Upper lobe of right lung (tissue), 1 donor: ENCODE data around the gene SLC19A1. TPM values are rescaled to one million over a fixed set of nuclear protein-coding genes. Genes with fewer than 3 reads are reported as not detected.

Experiments
- ATAC-seq: fragments of 200-7000 bp; cut with Tn5 transposase; one replicate; pipeline ENCODE4 v1.9.1; 2020; ENCODE audit warnings: mild to moderate bottlenecking, moderate library complexity
- DNase-seq: peaks from one replicate; pipeline ENCODE4 v3.0.0-alpha.2; 2020
- H3K27ac ChIP-seq: fragments of 200-600 bp; one replicate; pipeline ENCODE4 v1.8.0; 2022
- H3K27me3 ChIP-seq: fragments of 200-600 bp; one replicate; pipeline ENCODE4 v1.8.0; 2022; ENCODE audit warnings: mild to moderate bottlenecking
- H3K36me3 ChIP-seq: fragments of 200-600 bp; one replicate; pipeline ENCODE4 v1.8.0; 2022
- H3K4me1 ChIP-seq: fragments of 200-600 bp; one replicate; pipeline ENCODE4 v1.8.0; 2022
- H3K4me3 ChIP-seq: fragments of 200-600 bp; one replicate; pipeline ENCODE4 v1.8.0; 2022; ENCODE audit warnings: mild to moderate bottlenecking
- H3K9me3 ChIP-seq: fragments of 200-600 bp; one replicate; pipeline ENCODE4 v1.8.0; 2022
- intact Hi-C: fragments of 100-400 bp; cut with DNase I; formaldehyde crosslinking; loops from one replicate; pipeline ENCODE4 v1.11.0; 2022
- total RNA-seq: library from RNA; stranded (reverse); fragmentation: NEBNext Ultra II Directional; extraction: Animal tissue kit (Norgen Biotek cat#: 25700); gene quantifications from one replicate; pipeline ENCODE4 v1.2.1, GENCODE V29; 2021
- TF ChIP-seq, protein P1 (sequence below): fragments of 200-600 bp; IDR thresholded peaks from one replicate; pipeline ENCODE4 v1.8.0; 2022; ENCODE audit warnings: antibody characterized with exemption
- donor health status: DM: no; HTN: yes; CAD: no; lungs with severe emphysema.

The SLC19A1 gene
- total RNA-seq, 1 donor from 2014 or later: 39.3 TPM

DNA sequence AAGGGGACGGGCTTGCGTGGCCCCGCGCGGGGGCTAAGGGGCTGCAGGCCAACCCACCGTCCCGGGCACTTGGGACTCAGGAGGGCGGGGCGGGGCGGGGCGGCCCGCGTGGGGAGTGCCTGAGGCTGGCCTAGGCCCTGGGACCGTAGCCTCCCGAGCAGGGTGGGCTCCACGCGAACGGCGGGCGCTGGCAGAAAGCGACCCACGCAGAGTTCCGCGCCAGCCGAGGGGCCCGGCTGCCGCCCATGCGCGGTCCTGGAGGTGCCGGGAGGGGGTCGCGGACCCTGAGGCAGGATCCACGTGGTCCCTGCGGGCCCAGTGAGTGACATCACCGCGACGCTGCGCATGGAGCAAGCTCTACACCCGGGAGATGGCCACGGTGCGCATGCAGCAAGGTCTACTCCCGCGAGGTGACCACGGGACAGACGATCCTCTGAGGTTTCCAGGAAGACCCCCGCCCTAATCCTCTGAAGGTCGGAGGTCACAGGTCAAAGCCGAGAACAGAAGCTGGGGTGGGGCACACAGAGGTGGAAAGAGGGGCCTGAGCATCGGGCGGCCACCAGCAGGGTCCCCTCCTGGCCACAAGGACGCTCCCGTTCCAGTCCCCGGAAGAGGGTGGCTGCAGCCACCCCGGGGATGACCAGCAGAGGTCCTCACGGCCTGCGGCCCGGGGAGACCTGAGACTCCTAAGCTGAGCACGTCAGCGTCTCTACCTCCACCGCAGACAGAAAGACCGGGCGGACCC, 13.5 kb upstream of the SLC19A1 start:
- peaks cover 11% of the 10 kb centered on the region for H3K4me1 ChIP-seq
- intact Hi-C loops: loop anchor here (10.0 kb wide), 1 partner anchor 269 kb away; no protein-coding TSS in a partner anchor
- H3K4me3 ChIP-seq: peak overlapping the region; percentile 49
- ATAC-seq (peak; percentile 84), DNase-seq (peak; percentile 88)
- H3K36me3 ChIP-seq: no peaks in the 10 kb centered on the region
- no peaks in the 10 kb centered on the region for H3K9me3 ChIP-seq
- H3K27ac ChIP-seq: peak overlapping the region; percentile 75
- no peaks in the 10 kb centered on the region for H3K27me3 ChIP-seq
- TF ChIP-seq, protein P1, sequence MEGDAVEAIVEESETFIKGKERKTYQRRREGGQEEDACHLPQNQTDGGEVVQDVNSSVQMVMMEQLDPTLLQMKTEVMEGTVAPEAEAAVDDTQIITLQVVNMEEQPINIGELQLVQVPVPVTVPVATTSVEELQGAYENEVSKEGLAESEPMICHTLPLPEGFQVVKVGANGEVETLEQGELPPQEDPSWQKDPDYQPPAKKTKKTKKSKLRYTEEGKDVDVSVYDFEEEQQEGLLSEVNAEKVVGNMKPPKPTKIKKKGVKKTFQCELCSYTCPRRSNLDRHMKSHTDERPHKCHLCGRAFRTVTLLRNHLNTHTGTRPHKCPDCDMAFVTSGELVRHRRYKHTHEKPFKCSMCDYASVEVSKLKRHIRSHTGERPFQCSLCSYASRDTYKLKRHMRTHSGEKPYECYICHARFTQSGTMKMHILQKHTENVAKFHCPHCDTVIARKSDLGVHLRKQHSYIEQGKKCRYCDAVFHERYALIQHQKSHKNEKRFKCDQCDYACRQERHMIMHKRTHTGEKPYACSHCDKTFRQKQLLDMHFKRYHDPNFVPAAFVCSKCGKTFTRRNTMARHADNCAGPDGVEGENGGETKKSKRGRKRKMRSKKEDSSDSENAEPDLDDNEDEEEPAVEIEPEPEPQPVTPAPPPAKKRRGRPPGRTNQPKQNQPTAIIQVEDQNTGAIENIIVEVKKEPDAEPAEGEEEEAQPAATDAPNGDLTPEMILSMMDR: peak; percentile 61

DNA sequence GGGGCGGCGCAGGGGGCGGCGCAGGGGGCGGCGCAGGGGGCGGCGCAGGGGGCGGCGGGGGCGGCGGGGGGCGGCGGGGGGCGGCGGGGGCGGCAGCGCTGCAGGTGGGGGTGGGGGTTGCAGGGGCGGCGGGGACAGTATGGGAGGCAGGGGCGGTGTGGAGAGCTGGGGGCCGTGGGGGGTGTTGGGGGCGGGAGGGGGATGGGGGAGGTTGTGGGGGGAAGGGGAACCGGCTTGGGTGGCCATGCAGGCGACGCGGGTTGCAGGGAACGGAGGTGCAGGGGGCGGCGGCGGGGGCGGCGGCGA, 13.0 kb upstream of the SLC19A1 start:
- H3K4me3 ChIP-seq: peak overlapping the region; percentile 49
- H3K27me3 ChIP-seq: no peaks in the 10 kb centered on the region
- intact Hi-C loops: loop anchor here (10.0 kb wide), 1 partner anchor 270 kb away; no protein-coding TSS in a partner anchor
- no peak for DNase-seq
- ATAC-seq: no peak
- H3K4me1 ChIP-seq: peaks cover 11% of the 10 kb centered on the region
- H3K9me3 ChIP-seq: no peaks in the 10 kb centered on the region
- H3K27ac ChIP-seq: no peak overlapping the region
- H3K36me3 ChIP-seq: no peaks in the 10 kb centered on the region
- TF ChIP-seq, protein P1: no peak

DNA sequence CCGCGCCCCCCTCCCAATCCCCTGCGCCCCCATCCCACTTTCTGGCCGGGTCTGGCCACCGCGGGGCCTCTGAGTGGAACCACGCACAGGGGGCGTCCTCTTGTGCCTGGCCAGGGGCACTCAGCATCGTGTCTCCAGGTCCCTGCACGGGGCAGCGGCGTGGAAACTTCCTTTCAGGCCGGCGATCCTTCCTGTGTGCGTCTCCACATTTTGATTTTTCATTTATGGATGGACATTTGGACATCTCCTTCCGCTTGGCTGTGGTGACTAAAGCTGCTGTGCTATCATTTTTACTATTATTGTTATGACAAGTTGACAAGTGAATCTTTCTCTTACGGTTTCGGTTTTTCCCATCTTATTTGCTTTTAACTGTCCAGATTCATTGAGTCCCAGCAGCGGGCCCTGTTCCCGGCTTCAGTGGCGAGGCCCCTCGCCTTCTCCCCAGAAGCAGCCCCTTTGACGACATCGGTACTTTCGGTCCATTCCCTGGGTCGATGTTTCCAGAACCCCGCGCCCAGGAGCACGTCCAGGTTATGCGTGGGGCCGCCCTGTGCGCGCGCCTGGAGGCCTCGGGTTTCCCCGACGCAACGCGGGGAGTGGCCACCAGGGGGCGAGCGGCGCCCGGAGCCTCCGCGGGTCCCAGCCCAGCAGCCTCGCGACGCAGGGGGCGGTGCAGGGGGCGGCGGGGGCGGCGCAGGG, 12.4 kb upstream of the SLC19A1 start:
- H3K27me3 ChIP-seq: no peaks in the 10 kb centered on the region
- H3K36me3 ChIP-seq: no peaks in the 10 kb centered on the region
- TF ChIP-seq, protein P1: peak; percentile 77
- H3K9me3 ChIP-seq: no peaks in the 10 kb centered on the region
- H3K4me1 ChIP-seq: peaks cover 11% of the 10 kb centered on the region
- DNase-seq (peak; percentile 93), ATAC-seq (peak; percentile 85)
- intact Hi-C loops: loop anchor here (10.0 kb wide), 1 partner anchor 270 kb away; no protein-coding TSS in a partner anchor
- H3K4me3 ChIP-seq: peak overlapping the region; percentile 65
- H3K27ac ChIP-seq: peak overlapping the region; percentile 73

DNA sequence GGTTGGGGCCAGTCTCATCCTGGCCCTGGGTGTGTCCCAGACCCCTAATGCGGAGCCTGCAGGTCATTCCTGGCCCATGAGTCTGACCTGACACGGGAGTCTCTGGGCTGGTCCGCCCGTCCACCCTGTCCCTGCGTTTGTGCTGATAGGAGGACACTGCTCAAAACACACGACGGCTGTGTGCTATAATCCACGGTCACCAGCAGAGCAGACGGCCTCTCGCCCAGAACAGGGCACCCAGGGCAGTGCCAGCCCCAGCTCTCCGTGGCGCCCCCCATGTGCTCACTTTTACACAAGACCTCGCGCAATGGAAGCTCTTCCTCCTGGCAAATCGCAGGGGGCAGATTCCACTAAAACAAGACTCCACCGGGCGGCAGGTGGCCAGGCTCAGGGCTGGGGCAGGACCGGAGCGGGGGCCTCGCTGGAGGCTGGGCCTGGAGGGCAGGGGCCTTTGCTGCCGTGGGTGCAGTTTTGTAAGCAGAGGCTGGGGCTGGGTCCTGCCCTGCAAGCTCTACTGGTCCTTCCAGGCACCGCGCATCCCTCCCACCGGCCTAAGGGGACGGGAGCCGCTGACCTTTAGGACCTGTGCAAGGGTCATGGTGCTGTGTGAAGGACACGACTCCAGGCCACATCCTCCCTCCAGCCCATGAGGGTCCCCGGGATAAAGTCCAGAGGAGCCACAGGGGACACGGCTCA, 10.6 kb upstream of the SLC19A1 start:
- Histone ChIP-seq H3K27me3 (no peaks in the 10 kb centered on the region), H3K4me3 (no peak overlapping the region), H3K27ac (no peak overlapping the region), H3K4me1 (peaks cover 11% of the 10 kb centered on the region), H3K36me3 (no peaks in the 10 kb centered on the region), H3K9me3 (no peaks in the 10 kb centered on the region)
- TF ChIP-seq, protein P1: no peak
- no peak for ATAC-seq
- DNase-seq: peak; percentile 64
- intact Hi-C loops: loop anchor here (10.0 kb wide), 1 partner anchor 272 kb away; no protein-coding TSS in a partner anchor

DNA sequence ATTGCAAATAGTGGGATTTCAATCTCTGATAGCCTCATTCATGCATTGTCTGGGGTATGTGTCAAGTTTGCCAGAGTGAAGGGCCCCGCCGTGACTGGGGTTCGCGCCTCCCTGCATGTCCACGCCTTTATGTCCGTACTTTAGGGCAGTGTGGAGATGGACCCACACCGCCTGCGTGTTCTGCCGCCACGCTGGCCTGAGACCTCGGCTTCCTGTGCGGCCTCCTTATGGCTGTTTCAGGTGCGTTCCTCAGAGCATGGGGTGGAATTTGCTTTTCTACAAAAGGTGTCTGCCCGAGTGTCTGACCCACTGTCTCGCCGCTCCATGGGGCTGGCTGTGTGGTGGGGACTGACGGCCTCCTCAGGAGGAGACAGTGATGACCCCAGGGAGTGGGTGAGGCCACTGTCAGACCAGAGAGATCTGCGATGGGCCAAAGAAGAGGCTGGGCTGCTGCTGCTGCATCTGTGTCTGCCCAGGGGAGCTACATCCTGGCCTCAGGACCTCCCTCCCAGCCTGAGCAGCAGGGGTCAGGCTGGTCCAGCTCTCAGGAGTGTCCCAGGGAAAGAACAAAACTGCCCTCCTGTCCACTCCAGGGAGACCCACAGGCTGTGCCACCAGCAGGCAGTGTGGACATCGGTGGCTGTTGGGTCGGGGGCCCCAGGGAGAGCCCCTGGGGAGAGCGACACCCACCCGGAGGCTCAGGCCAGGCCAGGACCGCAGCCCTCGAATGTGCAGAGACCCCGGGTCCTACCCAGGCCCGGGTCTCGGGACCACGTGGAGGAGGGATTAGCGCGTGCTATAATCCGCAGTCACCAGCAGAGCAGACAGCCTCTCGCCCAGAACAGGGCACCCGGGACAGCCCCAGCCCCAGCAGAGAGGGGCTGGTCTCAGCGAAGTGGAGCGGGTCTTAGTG, 9.8 kb upstream of the SLC19A1 start:
- Histone ChIP-seq H3K36me3 (no peaks in the 10 kb centered on the region), H3K27ac (peak overlapping the region; percentile 82), H3K4me1 (peaks cover 11% of the 10 kb centered on the region), H3K27me3 (no peaks in the 10 kb centered on the region), H3K9me3 (no peaks in the 10 kb centered on the region), H3K4me3 (no peak overlapping the region)
- intact Hi-C loops: loop anchor here (10.0 kb wide), 1 partner anchor 273 kb away; no protein-coding TSS in a partner anchor
- TF ChIP-seq, protein P1: no peak
- ATAC-seq (no peak), DNase-seq (peak; percentile 63)
